K562 (cell line): ENCODE measurements around the gene SMG9. TPM values are rescaled to one million over a fixed set of nuclear protein-coding genes. Genes with fewer than 3 reads are reported as not detected.
A peak's percentile ranks its signal among the peaks of the same experiment; 100 is the strongest.

Source experiments
- AFF4 ChIP-seq: sonication (generic); formaldehyde crosslinking; IDR thresholded peaks from 2 replicates; pipeline ENCODE4 v1.8.0; 2023; ENCODE audit warnings: mild to moderate bottlenecking, missing genetic modification reagents
- DDX20 ChIP-seq: fragments of 450-650 bp; IDR thresholded peaks from 2 replicates; pipeline ENCODE4 v1.6.1; 2016; ENCODE audit warnings: missing genetic modification characterization, low read depth, mild to moderate bottlenecking, missing compliant biosample characterization, moderate library complexity
- DIDO1 ChIP-seq: fragments of 450-650 bp; IDR thresholded peaks from 2 replicates; pipeline ENCODE4 v1.6.1; 2016; ENCODE audit warnings: low read depth, missing biosample characterization, missing genetic modification characterization
- DNMT1 ChIP-seq: fragments of 450-650 bp; IDR thresholded peaks from 2 replicates; pipeline ENCODE4 v1.6.1; 2016; ENCODE audit warnings: antibody characterized with exemption, mild to moderate bottlenecking
- ESRRB ChIP-seq: fragments of 250-450 bp; sonication (Bioruptor Pico); IDR thresholded peaks from 2 replicates; pipeline ENCODE4 v1.5.0; 2020; ENCODE audit warnings: mild to moderate bottlenecking, moderate library complexity, borderline replicate concordance
- HDAC1 ChIP-seq, 2 experiments: fragments of 450-650 bp; IDR thresholded peaks; 2 replicates each; pipeline ENCODE4 v1.6.1; 2016 to 2017; ENCODE audit warnings: inconsistent platforms in 1 of 2, mild to moderate bottlenecking in 1 of 2, moderate library complexity in 1 of 2
- MBD2 ChIP-seq: sonication (generic); IDR thresholded peaks from 2 replicates; pipeline ENCODE4 v1.6.1; 2016; ENCODE audit warnings: low read depth, borderline replicate concordance
- POLR2A ChIP-seq: fragments of 450-650 bp; conservative IDR thresholded peaks from 2 replicates; pipeline ENCODE4 v1.6.1; 2016
- SETDB1 ChIP-seq: IDR thresholded peaks from one replicate; pipeline ENCODE4 v1.6.1; 2012; ENCODE audit warnings: low read length, control low read depth, inconsistent platforms
- SMAD4 ChIP-seq: fragments of 250-450 bp; sonication (Bioruptor Pico); conservative IDR thresholded peaks from 2 replicates; pipeline ENCODE4 v1.8.0; 2021; ENCODE audit warnings: inconsistent platforms, mild to moderate bottlenecking, moderate library complexity
- TFAM ChIP-seq: fragments of 250-450 bp; sonication (Bioruptor Pico); conservative IDR thresholded peaks from 2 replicates; pipeline ENCODE4 v1.5.0; 2021; ENCODE audit warnings: mild to moderate bottlenecking, moderate library complexity
- ZBTB5 ChIP-seq: fragments of 450-650 bp; IDR thresholded peaks from 2 replicates; pipeline ENCODE4 v1.6.1; 2017; ENCODE audit warnings: antibody characterized with exemption
- ZKSCAN1 ChIP-seq: fragments of 150-350 bp; IDR thresholded peaks from 2 replicates; pipeline ENCODE4 v1.6.1; 2016; ENCODE audit warnings: low read depth, low read length
- ZNF398 ChIP-seq: fragments of 250-450 bp; sonication (Bioruptor Pico); IDR thresholded peaks from 2 replicates; pipeline ENCODE4 v1.8.0; 2021; ENCODE audit warnings: moderate library complexity, mild to moderate bottlenecking, inconsistent platforms
- ZNF408 ChIP-seq: fragments of 250-450 bp; sonication (Bioruptor Pico); IDR thresholded peaks from 2 replicates; pipeline ENCODE4 v1.4.0; 2020; ENCODE audit warnings: low read depth, mild to moderate bottlenecking, moderate library complexity
- ZNF518B ChIP-seq: fragments of 250-450 bp; sonication (Bioruptor Pico); IDR thresholded peaks from 2 replicates; pipeline ENCODE4 v1.5.0; 2021; ENCODE audit warnings: mild to moderate bottlenecking, moderate library complexity
- polyA plus RNA-seq, 8 experiments: library from polyadenylated mRNA; depleted of rRNA in 4 of 8; stranded (reverse) in 5 of 8; unstranded in 3 of 8; fragments of >200 nt; fragmentation: Nextera tagmentation in 2 of 8; fragmentation: Illumina TruSeq in 1 of 8; extraction: Ambion mirVana in 2 of 8; extraction: Trizol in 1 of 8; gene quantifications; 2 replicates each; pipeline versions ENCODE4 v1.2.1 to v1.2.3, GENCODE V29; 2011 to 2014; ENCODE audit warnings: inconsistent platforms in 1 of 8, missing spikeins in 1 of 8
- total RNA-seq, 7 experiments: library from RNA; depleted of rRNA in 6 of 7; stranded (reverse); fragments of >200 nt in 6 of 7; fragmentation: Illumina TruSeq in 2 of 7; extraction: Trizol in 2 of 7; gene quantifications; 2 replicates each; pipeline versions ENCODE4 v1.2.1 to v1.2.3, GENCODE V29; 2011 to 2021; ENCODE audit warnings: low replicate concordance in 1 of 7

Gene SMG9
- total and polyA plus RNA-seq, 9 of the 15 experiments (the other 6 are each of a cell fraction or from before 2014, with no cell fraction given): 1.7 to 79.7 (median 40.2) TPM

GRCh38 chr19:43774103-43774939 lies 19.6 kb upstream of the SMG9 start (continued):
- TF ChIP-seq ZNF518B (no peak), ZNF408 (CRISPR knock-in tag) (no peak), ZKSCAN1 (peak; percentile 77), POLR2A (peak; percentile 65; the same call in 1 of the 2 replicates), SMAD4 (CRISPR knock-in tag) (peak; percentile 99), MBD2 (peak; percentile 82; the same call in 1 of the 2 replicates), SETDB1 (no peak), AFF4 (CRISPR knock-in tag) (peak; percentile 96), ZBTB5 (peak; percentile 79; the same call in 1 of the 2 replicates), ESRRB (CRISPR knock-in tag) (no peak), DIDO1 (tag) (no peak), DDX20 (tag) (no peak), ZNF398 (CRISPR knock-in tag) (no peak), HDAC1 (IDR thresholded peaks at IDR 0.05) (peak; percentile 66 to 92; a peak in 3 of 4 replicates), TFAM (CRISPR knock-in tag) (no peak), DNMT1 (no peak)
